HS-27A (cell line): ENCODE data around the gene MTHFD2L.
"Not testable (repeated sequence)": the region's sequence is repeated elsewhere in the genome, so short reads cannot be mapped to it uniquely, and the experiment has no call there.

Experiments used
- DNase-seq: peaks from one replicate; pipeline ENCODE4 v3.0.0-alpha.2; 2012; ENCODE audit warnings: low read depth, missing footprints

MTHFD2L gene

GRCh38 chr4:74189331-74190043 lies 31.6 kb downstream of the MTHFD2L start:
- DNase-seq = no peak

- DNase-seq = no peak
Measured at GRCh38 chr4:74190332-74190731, 32.4 kb downstream of the MTHFD2L start.

GRCh38 chr4:74190919-74191397 lies 33.0 kb downstream of the MTHFD2L start:
- DNase-seq = no peak

- no peak for DNase-seq
Measured at GRCh38 chr4:74197080-74197479, 39.2 kb downstream of the MTHFD2L start.

GRCh38 chr4:74202062-74202586 lies 44.2 kb downstream of the MTHFD2L start:
- DNase-seq = no peak

GRCh38 chr4:74203467-74203866 lies 45.5 kb downstream of the MTHFD2L start:
- no peak for DNase-seq

- DNase-seq = no peak
Measured at GRCh38 chr4:74205046-74205445, 47.1 kb downstream of the MTHFD2L start.

- no peak for DNase-seq
Measured at GRCh38 chr4:74205559-74205958, 47.6 kb downstream of the MTHFD2L start.

GRCh38 chr4:74206088-74206825 lies 48.3 kb downstream of the MTHFD2L start:
- no peak for DNase-seq

- DNase-seq = not testable (repeated sequence)
Measured at GRCh38 chr4:74214457-74215159, 56.7 kb downstream of the MTHFD2L start.

GRCh38 chr4:74215236-74215635 lies 57.3 kb downstream of the MTHFD2L start:
- DNase-seq = not testable (repeated sequence)

GRCh38 chr4:74217365-74217764 lies 59.4 kb downstream of the MTHFD2L start:
- DNase-seq = no peak

GRCh38 chr4:74218201-74218600 lies 60.3 kb downstream of the MTHFD2L start:
- no peak for DNase-seq

GRCh38 chr4:74219240-74219639 lies 61.3 kb downstream of the MTHFD2L start:
- no peak for DNase-seq

GRCh38 chr4:74223098-74223497 lies 65.2 kb downstream of the MTHFD2L start:
- no peak for DNase-seq

- no peak for DNase-seq
Measured at GRCh38 chr4:74223801-74224200, 65.9 kb downstream of the MTHFD2L start.

GRCh38 chr4:74228691-74229640 lies 71.0 kb downstream of the MTHFD2L start:
- DNase-seq = no peak

GRCh38 chr4:74230902-74231499 lies 73.1 kb downstream of the MTHFD2L start:
- DNase-seq = peak; percentile 77

- no peak for DNase-seq
Measured at GRCh38 chr4:74235135-74235534, 77.2 kb downstream of the MTHFD2L start.

GRCh38 chr4:74237425-74237966 lies 79.6 kb downstream of the MTHFD2L start:
- no peak for DNase-seq

GRCh38 chr4:74244049-74244448 lies 86.1 kb downstream of the MTHFD2L start:
- DNase-seq = no peak
